ENCODE measurements around the gene RER1. TPM values are rescaled to one million over a fixed set of nuclear protein-coding genes. Genes with fewer than 3 reads are reported as not detected.

The RER1 gene
- total RNA-seq, 1 donor from 2014 or later = 147 TPM

DNA sequence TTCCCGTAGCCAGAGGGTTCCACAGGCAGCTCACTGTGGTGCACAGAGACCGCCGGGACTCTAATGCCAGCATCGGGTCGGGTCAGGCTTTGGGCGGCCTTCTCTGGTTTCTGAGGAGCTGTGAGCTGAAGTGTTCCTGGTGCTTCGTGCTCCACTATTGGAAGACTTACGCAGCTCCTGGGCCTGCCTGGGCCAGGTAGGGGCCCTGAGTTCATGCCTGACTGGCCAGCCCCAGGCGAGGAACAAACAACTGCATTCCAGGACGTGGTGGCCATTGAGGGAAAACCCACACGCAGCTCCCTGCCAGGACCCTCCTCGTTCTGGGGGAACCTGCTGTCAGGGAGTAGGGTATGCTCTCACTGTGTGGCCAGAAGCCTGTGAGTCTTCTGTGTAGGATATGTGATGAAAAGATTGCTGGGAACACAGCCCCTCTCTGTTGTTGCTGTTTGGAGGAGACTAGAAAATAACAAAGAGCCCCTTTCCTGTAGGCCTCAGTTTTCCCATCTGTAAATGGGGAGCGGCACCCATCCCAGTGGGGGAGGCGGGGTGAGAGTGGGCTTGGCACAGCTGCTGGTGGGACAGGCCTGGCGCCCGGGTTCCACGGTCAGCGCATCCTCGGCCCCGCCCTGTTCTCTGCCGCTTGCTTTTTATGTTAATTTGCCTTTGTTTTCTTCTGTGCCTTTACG, 8.4 kb downstream of the RER1 start:
- no peaks in the 10 kb centered on the region for H3K9me3 Mint-ChIP-seq (ENCODE audit: unreplicated experiment)
- no peaks in the 10 kb centered on the region for H3K27me3 Mint-ChIP-seq (ENCODE audit: unreplicated experiment)
- DNase-seq (ENCODE audit: extremely low spot score, unreplicated experiment) = no peak
- H3K27ac Mint-ChIP-seq (ENCODE audit: unreplicated experiment) = no peak overlapping the region
- no peak overlapping the region for H3K4me3 Mint-ChIP-seq (ENCODE audit: unreplicated experiment)
- H3K4me1 Mint-ChIP-seq (ENCODE audit: unreplicated experiment) = peaks cover 9% of the 10 kb centered on the region
- TF ChIP-seq, protein P1, sequence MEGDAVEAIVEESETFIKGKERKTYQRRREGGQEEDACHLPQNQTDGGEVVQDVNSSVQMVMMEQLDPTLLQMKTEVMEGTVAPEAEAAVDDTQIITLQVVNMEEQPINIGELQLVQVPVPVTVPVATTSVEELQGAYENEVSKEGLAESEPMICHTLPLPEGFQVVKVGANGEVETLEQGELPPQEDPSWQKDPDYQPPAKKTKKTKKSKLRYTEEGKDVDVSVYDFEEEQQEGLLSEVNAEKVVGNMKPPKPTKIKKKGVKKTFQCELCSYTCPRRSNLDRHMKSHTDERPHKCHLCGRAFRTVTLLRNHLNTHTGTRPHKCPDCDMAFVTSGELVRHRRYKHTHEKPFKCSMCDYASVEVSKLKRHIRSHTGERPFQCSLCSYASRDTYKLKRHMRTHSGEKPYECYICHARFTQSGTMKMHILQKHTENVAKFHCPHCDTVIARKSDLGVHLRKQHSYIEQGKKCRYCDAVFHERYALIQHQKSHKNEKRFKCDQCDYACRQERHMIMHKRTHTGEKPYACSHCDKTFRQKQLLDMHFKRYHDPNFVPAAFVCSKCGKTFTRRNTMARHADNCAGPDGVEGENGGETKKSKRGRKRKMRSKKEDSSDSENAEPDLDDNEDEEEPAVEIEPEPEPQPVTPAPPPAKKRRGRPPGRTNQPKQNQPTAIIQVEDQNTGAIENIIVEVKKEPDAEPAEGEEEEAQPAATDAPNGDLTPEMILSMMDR (IDR thresholded peaks at IDR 0.05) = no peak
- peaks cover 43% of the 10 kb centered on the region for H3K36me3 Mint-ChIP-seq (ENCODE audit: unreplicated experiment)

DNA sequence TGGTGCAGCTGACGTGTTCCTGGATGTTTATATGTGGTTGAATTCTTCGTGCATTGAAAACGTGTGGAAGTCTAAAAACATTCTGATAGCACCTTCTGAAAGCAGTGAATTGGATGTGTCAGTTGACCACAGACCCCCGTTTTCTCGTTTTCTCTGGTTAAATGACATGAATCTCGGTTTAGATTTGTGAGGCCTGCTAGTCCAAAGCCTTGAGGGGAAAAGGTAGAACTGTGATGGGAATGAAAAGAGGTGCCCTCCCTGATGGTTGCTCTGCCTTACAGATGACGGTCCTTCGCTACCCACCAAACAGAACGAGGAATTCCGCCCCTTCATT, 8.9 kb downstream of the RER1 start:
- TF ChIP-seq, protein P1 (IDR thresholded peaks at IDR 0.05) = no peak
- Mint-ChIP-seq H3K9me3 (ENCODE audit: unreplicated experiment) (no peaks in the 10 kb centered on the region), H3K27me3 (ENCODE audit: unreplicated experiment) (no peaks in the 10 kb centered on the region), H3K4me1 (ENCODE audit: unreplicated experiment) (peaks cover 14% of the 10 kb centered on the region), H3K27ac (ENCODE audit: unreplicated experiment) (no peak overlapping the region), H3K36me3 (ENCODE audit: unreplicated experiment) (peaks cover 44% of the 10 kb centered on the region), H3K4me3 (ENCODE audit: unreplicated experiment) (no peak overlapping the region)
- DNase-seq (ENCODE audit: extremely low spot score, unreplicated experiment) = no peak

DNA sequence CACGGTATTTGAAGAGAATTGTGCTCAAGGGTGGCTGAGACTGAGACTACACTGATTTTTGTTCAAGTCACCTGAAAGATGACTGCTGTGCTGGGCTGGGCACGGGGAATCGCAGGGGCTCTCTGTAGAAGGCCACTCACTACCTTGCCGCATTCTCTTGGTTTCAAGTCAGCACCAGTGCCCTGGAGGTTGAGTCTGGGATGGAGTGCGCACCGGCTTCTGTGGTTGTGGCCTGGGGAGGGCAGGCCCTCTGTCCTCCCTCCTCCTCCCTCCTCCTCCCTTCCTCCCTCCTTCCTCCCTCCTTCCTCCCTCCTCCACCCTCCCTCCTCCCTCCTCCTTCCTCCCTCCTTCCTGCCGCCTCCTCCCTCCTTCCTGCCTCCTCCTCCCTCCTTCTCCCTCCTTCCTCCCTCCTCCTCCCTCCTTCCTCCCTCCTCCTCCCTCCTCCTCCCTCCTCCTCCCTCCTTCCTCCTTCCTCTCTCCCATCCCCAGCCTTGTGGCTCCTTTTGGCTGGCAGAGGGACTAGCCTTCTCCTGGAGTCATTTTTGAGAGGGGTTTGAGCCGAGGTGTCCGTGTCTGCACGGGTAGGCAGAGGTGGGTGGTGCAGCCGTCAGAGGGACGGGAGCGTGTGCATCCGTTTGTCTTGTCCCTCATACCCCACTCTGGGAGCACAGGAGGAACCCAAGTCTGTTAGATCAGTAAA, 9.5 kb downstream of the RER1 start:
- Mint-ChIP-seq H3K9me3 (ENCODE audit: unreplicated experiment) (no peaks in the 10 kb centered on the region), H3K27me3 (ENCODE audit: unreplicated experiment) (no peaks in the 10 kb centered on the region), H3K4me3 (ENCODE audit: unreplicated experiment) (no peak overlapping the region), H3K27ac (ENCODE audit: unreplicated experiment) (no peak overlapping the region), H3K4me1 (ENCODE audit: unreplicated experiment) (peaks cover 18% of the 10 kb centered on the region), H3K36me3 (ENCODE audit: unreplicated experiment) (peaks cover 43% of the 10 kb centered on the region)
- TF ChIP-seq, protein P1 (IDR thresholded peaks at IDR 0.05) = no peak
- DNase-seq (ENCODE audit: extremely low spot score, unreplicated experiment) = no peak

DNA sequence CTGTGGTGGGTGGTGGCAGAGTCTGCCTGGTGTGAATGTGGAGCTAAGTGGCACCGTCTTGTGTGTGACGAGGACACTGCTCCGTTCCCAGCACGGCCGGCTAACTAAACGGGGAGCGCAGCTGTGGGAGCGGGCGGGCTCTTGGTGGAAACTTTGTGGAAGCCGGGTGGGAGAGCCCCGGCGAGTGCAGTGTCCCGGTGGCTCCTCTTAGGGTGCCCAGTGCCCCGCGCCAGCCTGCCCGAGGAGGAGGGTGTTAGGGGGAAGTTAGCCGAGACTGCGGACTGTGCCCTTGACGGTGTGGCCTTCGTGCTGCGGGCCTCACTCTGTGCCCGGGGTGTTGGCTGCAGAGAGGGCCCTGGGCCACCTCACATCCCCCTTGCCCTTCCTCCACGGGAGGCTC, 10.8 kb downstream of the RER1 start:
- no peak for DNase-seq (ENCODE audit: extremely low spot score, unreplicated experiment)
- Mint-ChIP-seq H3K36me3 (ENCODE audit: unreplicated experiment) (peaks cover 37% of the 10 kb centered on the region), H3K4me3 (ENCODE audit: unreplicated experiment) (no peak overlapping the region), H3K9me3 (ENCODE audit: unreplicated experiment) (no peaks in the 10 kb centered on the region), H3K27ac (ENCODE audit: unreplicated experiment) (no peak overlapping the region), H3K4me1 (ENCODE audit: unreplicated experiment) (peaks cover 25% of the 10 kb centered on the region), H3K27me3 (ENCODE audit: unreplicated experiment) (no peaks in the 10 kb centered on the region)
- TF ChIP-seq, protein P1 (IDR thresholded peaks at IDR 0.05) = no peak

DNA sequence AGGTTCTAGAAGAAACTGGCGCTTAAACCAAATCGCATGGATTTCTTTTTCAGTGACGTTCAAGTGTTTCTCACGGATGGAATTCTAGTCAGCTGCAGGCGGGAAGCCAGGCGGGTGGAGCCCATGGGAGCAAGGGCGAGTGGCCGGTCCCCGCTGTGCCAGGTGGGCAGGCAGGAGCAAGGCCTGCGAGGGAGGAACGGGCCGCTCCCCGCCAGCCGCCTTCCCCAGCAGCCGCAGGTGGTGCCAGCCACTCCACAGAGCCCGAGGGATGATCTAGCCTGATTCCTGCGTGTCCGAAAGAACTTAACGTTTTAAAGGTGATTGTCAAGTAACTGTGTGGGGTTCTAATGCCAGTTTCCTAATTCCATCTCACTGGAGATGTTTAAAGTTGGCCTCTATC, 11.6 kb downstream of the RER1 start:
- Mint-ChIP-seq H3K27ac (ENCODE audit: unreplicated experiment) (no peak overlapping the region), H3K4me3 (ENCODE audit: unreplicated experiment) (no peak overlapping the region)
- TF ChIP-seq, protein P1 (IDR thresholded peaks at IDR 0.05) = no peak

More for the DNA sequence above, 11.6 kb downstream of the RER1 start:
- Mint-ChIP-seq H3K9me3 (ENCODE audit: unreplicated experiment) (no peaks in the 10 kb centered on the region), H3K4me1 (ENCODE audit: unreplicated experiment) (peaks cover 25% of the 10 kb centered on the region), H3K27me3 (ENCODE audit: unreplicated experiment) (no peaks in the 10 kb centered on the region), H3K36me3 (ENCODE audit: unreplicated experiment) (peaks cover 37% of the 10 kb centered on the region)
- DNase-seq (ENCODE audit: extremely low spot score, unreplicated experiment) = no peak

Measured in osteocyte (in vitro differentiated cells).